ENCODE results near the gene FTSJ1.

DNA sequence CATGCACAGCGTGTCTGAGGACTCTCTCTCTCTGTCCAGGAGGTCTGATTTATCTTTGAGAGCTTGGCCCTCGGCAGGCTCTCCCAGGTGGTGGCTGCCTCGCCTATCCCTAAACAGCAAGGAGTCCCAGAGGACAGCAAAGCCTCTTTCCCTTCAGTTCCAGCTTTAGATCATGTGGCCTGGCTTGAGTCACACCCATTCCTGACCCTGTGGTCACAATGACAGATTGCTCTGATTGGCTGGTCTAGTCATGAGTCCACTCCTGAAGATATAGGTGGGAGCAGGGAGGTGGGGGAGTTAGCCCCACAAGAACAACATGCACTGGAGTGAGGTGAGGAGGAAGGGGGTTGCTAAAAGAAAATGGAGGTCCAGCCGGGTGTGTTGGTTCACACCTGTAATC lies 20.7 kb downstream of the FTSJ1 start:
- TF ChIP-seq ZNF274 (IDR thresholded peaks at IDR 0.05; ENCODE audit: low read depth, low read length) (no peak), SUZ12 (IDR thresholded peaks at IDR 0.05; ENCODE audit: extremely low read depth, insufficient read depth, insufficient read length) (no peak)

Measured in NT2/D1 (cell line).